Stimulated activated CD4-positive, alpha-beta T cell treated with anti-CD3 and anti-CD28 coated beads, TNF-alpha, amount 100 ng/mL, for 48 hours (primary cell): ENCODE data around the gene BPI.
"Not testable (repeated sequence)": the region's sequence is repeated elsewhere in the genome, so short reads cannot be mapped to it uniquely, and the experiment has no call there.

Experiments
- DNase-seq, 3 donors: peaks; one replicate each; pipeline ENCODE4 v3.0.0-alpha.2; 2020; ENCODE audit warnings: low read depth in 3 of 3

BPI gene

DNA sequence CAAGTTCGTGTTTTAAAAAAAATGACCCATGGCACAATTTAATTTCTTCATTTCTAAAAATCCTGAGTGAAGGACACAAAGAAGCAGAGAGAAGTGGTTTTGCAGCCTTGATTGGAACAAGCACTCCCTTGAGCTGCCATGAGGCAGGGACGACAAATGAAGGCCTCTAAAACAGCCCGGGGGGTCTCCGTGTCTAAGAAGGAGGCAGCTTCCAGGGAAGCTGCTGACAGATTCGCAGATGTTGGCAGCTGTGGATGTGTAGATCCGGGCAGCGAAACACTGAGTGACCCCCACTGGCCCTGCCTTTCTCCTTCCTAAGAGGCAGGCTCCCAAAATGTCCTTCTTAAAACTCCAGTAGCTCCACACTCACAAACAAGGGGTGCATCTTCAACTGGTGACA lies 32.8 kb downstream of the BPI start:
- no peak for DNase-seq

- peak in 2 of 3 donors; percentile 7 to 8 for DNase-seq
These were observed 33.7 kb downstream of the BPI start for GRCh38 chr20:38337561-38338140.

DNA sequence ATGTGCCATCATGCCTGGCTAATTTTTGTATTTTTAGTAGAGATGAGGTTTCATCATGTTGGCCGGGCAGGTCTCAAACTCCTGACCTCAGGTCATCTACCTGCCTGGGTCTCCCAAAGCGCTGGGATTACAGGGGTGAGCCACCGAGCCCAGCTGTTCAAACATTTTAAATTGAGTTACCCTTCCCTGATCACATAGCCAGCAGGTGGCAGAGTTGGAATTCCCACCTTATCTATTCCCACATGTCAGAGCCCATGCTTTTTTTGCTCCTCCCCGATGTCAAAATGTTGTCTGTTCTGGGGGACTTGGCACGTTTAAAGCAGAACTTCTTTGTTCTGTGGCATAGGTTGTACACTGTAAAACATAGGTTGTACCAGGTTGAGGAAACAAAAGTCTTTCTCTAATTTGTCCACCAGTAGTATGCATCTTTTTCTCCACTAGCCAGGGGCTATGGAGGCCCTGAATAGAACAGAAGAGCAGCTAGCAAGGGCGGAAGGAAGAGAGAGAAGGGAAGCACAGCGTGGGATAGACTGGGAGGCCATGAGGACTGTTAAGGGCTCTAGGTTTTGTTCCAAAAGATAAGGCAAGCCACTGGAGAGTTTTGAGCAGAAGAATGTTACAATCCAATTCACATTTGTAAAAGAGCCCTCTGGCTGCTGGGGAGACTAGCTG lies 35.0 kb downstream of the BPI start:
- no peak for DNase-seq

GRCh38 chr20:38339521-38339896 lies 35.6 kb downstream of the BPI start:
- not testable (repeated sequence) for DNase-seq

DNA sequence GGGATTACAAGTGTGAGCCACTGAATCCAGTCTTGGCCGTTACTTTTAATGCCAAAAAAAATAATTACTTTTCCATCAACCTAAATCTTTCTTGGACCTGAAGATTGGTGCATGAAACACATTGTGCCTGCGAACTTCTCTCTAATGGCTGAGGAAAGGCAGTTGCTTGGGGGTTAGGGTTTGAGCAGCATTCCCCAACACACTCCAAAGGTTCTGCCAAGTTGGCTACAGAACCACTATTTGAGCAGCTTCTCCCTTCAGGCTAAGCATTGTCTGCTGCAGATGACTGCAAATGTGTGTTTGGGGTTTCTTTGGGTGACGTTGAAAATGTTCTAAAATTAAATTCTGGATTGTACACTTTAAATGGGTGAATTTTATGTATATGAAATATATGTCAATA lies 36.0 kb downstream of the BPI start:
- DNase-seq: no peak

DNA sequence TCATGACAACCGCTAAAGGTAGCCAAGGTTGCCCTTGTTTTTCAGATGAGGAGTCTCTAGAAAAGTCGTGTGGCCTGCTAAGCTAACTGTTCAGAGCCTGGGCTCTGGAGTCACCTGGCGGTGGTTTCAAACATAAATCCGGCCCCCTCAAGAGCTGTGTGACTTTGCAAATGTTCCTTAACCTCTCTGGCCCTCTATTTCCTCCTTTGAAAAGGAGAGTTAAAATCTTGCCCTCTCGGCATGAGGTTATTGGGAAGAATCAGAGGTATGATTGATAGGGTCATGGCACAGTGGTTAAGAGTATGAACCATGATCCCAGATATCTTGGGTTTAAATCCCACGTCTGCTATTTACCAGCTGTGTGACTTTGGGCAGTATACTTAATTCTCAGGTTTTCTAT lies 36.7 kb downstream of the BPI start:
- DNase-seq: no peak

- no peak for DNase-seq
These were observed 38.3 kb downstream of the BPI start for GRCh38 chr20:38342216-38342615.

GRCh38 chr20:38342713-38343310 lies 38.9 kb downstream of the BPI start:
- no peak for DNase-seq

DNA sequence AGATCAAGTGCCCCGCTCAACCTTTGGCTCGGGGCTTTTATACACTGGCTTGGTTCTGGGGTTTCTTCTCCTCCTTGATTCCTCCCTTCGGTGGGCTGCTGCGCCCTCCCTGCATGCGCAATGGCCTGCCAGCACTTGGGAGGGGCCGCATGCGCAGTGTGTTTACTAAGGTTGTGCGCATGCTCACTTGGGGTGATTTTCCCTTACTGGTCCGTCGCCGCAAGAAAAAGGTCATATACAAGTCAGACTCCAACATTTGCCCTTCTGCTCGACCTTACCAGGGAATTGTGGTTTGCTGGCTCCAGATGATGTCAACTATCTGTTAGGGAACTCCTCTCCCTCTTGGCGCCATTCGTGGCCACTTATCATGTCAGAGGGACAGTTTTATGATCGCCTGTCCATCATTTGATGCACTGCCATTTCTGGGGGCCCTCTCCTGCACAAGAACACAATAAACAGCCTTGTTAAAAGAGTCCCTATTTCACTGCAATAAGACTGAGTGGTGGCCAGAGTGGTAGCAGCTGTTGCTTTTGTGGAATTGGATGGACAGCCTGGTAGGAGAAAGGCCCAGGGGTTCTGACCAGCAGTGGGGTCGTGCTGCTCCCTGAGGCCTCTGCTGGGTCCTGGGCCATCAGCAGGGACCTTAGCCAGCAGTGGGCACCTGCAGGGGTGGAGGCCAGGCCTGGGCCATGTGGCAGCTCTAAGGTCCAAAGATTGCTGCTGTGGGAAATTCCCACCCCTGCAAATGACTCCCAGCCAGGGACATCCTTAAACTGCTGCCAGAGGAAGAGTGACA lies 39.6 kb downstream of the BPI start:
- no peak for DNase-seq

DNA sequence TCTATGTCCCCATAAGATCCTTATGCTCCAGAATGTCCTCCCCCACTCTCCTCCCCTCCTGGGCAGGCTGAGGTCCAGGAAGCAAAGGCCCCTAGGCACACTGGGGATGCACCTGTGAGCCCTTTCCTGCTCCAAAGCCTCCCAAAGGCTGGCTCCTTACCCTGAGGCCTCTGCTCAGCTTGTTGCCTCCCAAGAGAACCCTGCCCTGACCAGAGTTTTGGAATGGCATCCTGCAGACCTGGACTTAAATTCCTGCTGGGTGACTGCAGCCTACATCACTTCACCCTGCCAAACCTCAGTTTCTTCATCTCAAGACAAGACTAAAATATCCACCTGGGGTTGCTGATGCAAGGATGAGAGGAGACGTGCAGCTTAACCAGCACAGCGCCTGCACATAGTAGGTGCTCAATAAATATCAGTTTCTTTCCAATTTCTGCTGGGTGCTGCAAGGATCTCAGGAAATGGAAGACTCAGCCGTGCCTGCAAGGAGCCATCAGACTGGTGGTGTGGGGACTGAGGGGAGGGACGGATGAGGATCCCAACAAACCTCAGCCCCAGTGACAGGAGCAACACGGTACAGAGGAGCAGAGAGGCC lies 40.2 kb downstream of the BPI start:
- no peak for DNase-seq

GRCh38 chr20:38345643-38346042 lies 41.7 kb downstream of the BPI start:
- DNase-seq: no peak

DNA sequence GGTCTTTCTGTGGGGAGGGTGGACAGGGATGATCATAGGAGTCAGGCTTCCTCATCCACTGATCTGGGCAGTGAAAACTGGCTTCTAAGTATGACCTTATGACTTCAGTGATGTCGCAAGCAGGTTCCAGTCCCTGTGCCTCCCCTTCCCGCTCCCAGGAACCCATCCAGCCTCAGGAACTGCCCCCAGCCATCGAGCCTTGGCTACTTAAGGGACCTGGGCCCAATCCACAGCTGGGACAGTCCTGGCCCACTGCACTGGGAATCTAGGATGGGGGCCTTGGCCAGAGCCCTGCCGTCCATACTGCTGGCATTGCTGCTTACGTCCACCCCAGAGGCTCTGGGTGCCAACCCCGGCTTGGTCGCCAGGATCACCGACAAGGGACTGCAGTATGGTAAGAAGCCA lies 42.3 kb downstream of the BPI start, which contains the start of gene LBP:
Gene LBP (plus strand): TSS at position 236 of the 405 bp plus-strand sequence. CDS start 35 bp downstream, at position 271.
- no peak for DNase-seq

- DNase-seq: no peak
These were observed 42.8 kb downstream of the BPI start for GRCh38 chr20:38346741-38347140.

GRCh38 chr20:38349856-38350255 lies 45.9 kb downstream of the BPI start:
- DNase-seq: no peak

DNA sequence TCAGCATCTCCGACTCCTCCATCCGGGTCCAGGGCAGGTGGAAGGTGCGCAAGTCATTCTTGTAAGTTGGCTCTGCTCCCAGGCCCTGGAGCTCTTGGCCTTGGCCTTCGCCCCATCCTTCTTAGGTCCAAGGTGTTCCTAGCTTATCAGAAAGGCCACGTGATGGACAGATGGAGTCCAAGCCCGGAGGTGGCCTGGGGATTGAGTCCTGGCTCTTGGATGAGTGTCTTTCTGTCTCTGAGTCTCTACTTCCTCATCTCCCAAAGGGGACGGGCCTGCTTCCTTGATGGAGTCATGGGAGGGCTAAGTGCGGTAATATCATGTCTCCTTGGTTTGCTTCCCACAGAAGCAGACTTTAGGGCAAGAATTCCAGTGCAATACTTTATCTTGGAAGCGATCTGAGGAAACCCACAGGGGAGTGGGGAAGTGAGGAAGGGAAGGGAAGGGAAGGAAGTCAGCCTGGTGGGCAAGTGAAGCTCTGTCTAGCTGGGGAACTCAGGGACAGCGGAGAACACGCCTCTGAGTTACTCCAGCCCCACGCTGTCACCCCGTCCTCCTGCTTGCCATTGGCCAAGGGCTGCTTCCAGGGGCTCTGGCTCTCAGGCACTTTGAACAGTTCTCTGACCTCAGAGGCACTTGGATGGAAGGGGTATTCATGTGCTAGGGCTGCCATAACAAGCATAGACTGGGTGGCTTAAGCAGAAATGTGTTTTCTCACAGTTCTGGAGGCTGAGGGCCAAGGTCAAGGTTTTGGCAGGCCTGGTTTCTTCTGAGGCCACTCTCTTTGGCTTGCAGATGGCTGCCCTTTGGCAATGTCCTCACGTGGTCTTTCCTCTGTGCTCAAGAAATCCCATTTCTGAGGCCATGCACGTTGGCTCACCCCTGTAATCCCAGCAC lies 47.2 kb downstream of the BPI start:
- DNase-seq: no peak

GRCh38 chr20:38353316-38353715 lies 49.4 kb downstream of the BPI start:
- no peak for DNase-seq

DNA sequence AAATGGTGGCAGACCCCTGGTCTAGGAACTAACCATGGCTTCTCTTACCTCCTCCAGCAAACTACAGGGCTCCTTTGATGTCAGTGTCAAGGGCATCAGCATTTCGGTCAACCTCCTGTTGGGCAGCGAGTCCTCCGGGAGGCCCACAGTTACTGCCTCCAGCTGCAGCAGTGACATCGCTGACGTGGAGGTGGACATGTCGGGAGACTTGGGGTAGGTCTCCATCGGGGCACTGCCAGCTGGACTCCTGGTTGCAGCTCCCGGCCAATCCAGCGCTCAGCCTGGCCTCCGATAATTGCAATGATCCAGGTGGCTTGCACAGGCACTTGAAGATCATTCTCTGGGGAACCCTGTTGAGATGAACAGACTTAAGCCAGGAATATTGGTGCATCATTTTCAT lies 50.3 kb downstream of the BPI start:
- DNase-seq: no peak

- no peak for DNase-seq
These were observed 51.4 kb downstream of the BPI start for GRCh38 chr20:38355161-38356012.

DNA sequence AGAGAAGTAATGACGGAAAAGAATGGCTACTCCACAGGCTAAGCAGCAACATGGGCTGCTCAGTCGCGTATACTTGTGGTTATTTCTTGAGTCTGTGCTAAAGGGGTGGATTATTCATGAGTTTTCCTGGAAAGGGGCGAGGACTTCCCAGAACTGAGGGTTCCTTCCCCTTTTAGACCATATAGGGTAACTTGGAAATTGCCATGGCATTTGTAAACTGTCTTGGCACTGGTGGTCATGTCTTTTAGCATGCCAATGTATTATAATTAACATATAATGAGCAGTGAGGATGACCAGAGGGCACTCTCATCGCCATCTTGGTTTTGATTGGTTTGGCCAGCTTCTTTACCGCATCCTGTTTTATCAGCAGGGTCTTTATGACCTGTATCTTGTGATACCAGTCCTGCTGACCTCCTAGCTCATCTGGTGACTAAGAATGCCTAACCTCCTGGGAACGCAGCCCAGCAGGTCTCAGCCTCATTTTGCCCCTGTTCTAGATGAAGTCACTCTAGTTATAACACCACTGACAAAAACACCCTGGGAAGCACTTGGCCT lies 53.8 kb downstream of the BPI start:
- no peak for DNase-seq

- no peak for DNase-seq
These were observed 54.6 kb downstream of the BPI start for GRCh38 chr20:38358556-38358955.
